Sigmoid colon (tissue), 7 donors: ENCODE results near the gene SPAG6. TPM values are rescaled to one million over a fixed set of nuclear protein-coding genes. Genes with fewer than 3 reads are reported as not detected.

Experiments
- DNase-seq: peaks from one replicate; pipeline ENCODE4 v3.0.0-alpha.2; 2019
- H3K27ac ChIP-seq, 4 donors: fragments of 200-600 bp; sonication (generic); one replicate each; pipeline ENCODE4 v1.5.1; 2016 to 2019; ENCODE audit warnings: mild to moderate bottlenecking in 1 of 4
- H3K27me3 ChIP-seq, 3 donors: fragments of 200-600 bp; sonication (generic); one replicate each; pipeline ENCODE4 v1.5.1; 2019; ENCODE audit warnings: mild to moderate bottlenecking in 1 of 3
- H3K36me3 ChIP-seq, 4 donors: fragments of 200-600 bp; sonication (generic); one replicate each; pipeline ENCODE4 v1.5.1; 2016 to 2019
- H3K4me1 ChIP-seq, 4 donors: fragments of 200-600 bp; sonication (generic); one replicate each; pipeline ENCODE4 v1.5.1; 2017 to 2019
- H3K4me3 ChIP-seq, 4 donors: fragments of 200-600 bp; sonication (generic); one replicate each; pipeline ENCODE4 v1.5.1; 2017 to 2019; ENCODE audit warnings: mild to moderate bottlenecking in 2 of 4, moderate library complexity in 1 of 4
- H3K9me3 ChIP-seq, 4 donors: fragments of 200-600 bp in 3 of 4; sonication (generic) in 3 of 4; one replicate each; pipeline versions ENCODE4 v1.5.1 to v1.6.1; 2013 to 2019
- EP300 ChIP-seq, 4 donors: sonication (generic); formaldehyde crosslinking; IDR thresholded peaks; one replicate each; pipeline ENCODE4 v1.6.1; 2017; ENCODE audit warnings: antibody characterized with exemption in 4 of 4
- POLR2A ChIP-seq, 2 donors: fragments of 450-650 bp; IDR thresholded peaks; one replicate each; pipeline ENCODE4 v1.6.1; 2016; ENCODE audit warnings: antibody characterized with exemption in 2 of 2, mild to moderate bottlenecking in 2 of 2, moderate library complexity in 2 of 2
- POLR2AphosphoS5 ChIP-seq, 4 donors: sonication (generic); formaldehyde crosslinking; IDR thresholded peaks; one replicate each; pipeline ENCODE4 v1.6.1; 2017; ENCODE audit warnings: antibody characterized with exemption in 4 of 4
- WGBS, 2 donors: extraction: QIAGEN DNeasy Blood & Tissue Kit; methylation state at CpG; one replicate each; pipeline ENCODE4 v1.1.7; 2013; 5-methylcytosine and 5-hydroxymethylcytosine counted together
- intact Hi-C: fragments of 100-400 bp; cut with DNase I; formaldehyde crosslinking; loops from one replicate; pipeline ENCODE4 v1.15.1; 2023
- polyA plus RNA-seq, 3 donors: library from polyadenylated mRNA; stranded (reverse); fragments of 200-250 nt; gene quantifications; one replicate each; pipeline ENCODE4 v1.2.3, GENCODE V29; 2013
- total RNA-seq, 4 donors: library from RNA; depleted of rRNA; stranded (reverse); fragments of >200 nt; gene quantifications; one replicate each; pipeline ENCODE4 v1.1.0, GENCODE V29; 2016
- TF ChIP-seq, protein P1 (sequence below), 4 experiments: fragments of 450-650 bp in 3 of 4; fragments of 200-600 bp in 1 of 4; IDR thresholded peaks; one replicate each; pipeline ENCODE4 v1.5.1; 2016 to 2019; ENCODE audit warnings: antibody characterized with exemption in 4 of 4, mild to moderate bottlenecking in 3 of 4, moderate library complexity in 2 of 4
- donor health status: healthy with polysubstance abuse.
- donor health status: Bipolar disorder and iron deficiency.
- donor health status: healthy.

The SPAG6 gene
- total and polyA plus RNA-seq, 7 donors = 0.16 TPM; not detected in 6

- intact Hi-C loops = loop anchor here (2.0 to 10.0 kb wide), 11 partner anchors 95 to 911 kb away; partner anchors contain the start of genes BMI1, DNAJC1, PIP4K2A and SKIDA1
- Histone ChIP-seq H3K4me1 (peaks cover 0 to 18% (median 14%) of the 10 kb centered on the region in 4 donors), H3K36me3 (no peaks in the 10 kb centered on the region), H3K27me3 (no peaks in the 10 kb centered on the region), H3K9me3 (no peaks in the 10 kb centered on the region), H3K4me3 (no peak overlapping the region), H3K27ac (peak overlapping the region in 2 of 4 donors; percentile 25 to 95)
- no peak for DNase-seq
- no peak for TF ChIP-seq POLR2AphosphoS5 (IDR thresholded peaks at IDR 0.05)
- no peak for TF ChIP-seq EP300 (IDR thresholded peaks at IDR 0.05)
- TF ChIP-seq, protein P1, sequence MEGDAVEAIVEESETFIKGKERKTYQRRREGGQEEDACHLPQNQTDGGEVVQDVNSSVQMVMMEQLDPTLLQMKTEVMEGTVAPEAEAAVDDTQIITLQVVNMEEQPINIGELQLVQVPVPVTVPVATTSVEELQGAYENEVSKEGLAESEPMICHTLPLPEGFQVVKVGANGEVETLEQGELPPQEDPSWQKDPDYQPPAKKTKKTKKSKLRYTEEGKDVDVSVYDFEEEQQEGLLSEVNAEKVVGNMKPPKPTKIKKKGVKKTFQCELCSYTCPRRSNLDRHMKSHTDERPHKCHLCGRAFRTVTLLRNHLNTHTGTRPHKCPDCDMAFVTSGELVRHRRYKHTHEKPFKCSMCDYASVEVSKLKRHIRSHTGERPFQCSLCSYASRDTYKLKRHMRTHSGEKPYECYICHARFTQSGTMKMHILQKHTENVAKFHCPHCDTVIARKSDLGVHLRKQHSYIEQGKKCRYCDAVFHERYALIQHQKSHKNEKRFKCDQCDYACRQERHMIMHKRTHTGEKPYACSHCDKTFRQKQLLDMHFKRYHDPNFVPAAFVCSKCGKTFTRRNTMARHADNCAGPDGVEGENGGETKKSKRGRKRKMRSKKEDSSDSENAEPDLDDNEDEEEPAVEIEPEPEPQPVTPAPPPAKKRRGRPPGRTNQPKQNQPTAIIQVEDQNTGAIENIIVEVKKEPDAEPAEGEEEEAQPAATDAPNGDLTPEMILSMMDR (IDR thresholded peaks at IDR 0.05) = no peak
- TF ChIP-seq POLR2A (IDR thresholded peaks at IDR 0.05) = no peak
- 95 to 96% methylated on average over 10 of the region's 10 CpGs for WGBS, 2 donors
Measured at GRCh38 chr10:22435650-22436049, 90.4 kb downstream of the SPAG6 start.

DNA sequence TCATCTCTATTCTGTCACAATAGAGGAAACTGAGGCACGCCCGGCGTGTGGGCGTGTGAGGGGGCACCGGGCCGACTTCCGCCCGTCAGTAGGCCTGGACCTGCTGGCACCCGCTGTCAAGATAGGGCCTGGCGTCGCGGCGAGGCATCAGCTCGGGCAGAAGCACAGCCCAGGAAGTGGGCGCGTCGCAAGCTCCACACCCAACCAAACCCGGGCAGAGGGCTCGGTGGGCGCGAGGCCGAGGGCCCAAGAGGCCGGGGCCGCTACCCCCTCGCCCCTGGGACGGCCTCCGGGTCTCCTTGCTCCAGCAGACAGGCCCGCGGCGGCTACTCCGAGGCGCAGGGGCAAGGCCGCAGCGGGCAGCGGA, 91.2 kb downstream of the SPAG6 start:
- H3K27me3 ChIP-seq = no peaks in the 10 kb centered on the region
- H3K27ac ChIP-seq = peak overlapping the region; percentile 95 to 98 (median 96)
- H3K36me3 ChIP-seq = no peaks in the 10 kb centered on the region
- peaks cover 0 to 18% (median 14%) of the 10 kb centered on the region in 4 donors for H3K4me1 ChIP-seq
- no peak for DNase-seq
- peak overlapping the region; percentile 56 to 82 (median 74) for H3K4me3 ChIP-seq
- intact Hi-C loops = loop anchor here (2.0 to 10.0 kb wide), 11 partner anchors 96 to 912 kb away; partner anchors contain the start of genes BMI1, DNAJC1, PIP4K2A and SKIDA1
- TF ChIP-seq, protein P1 (IDR thresholded peaks at IDR 0.05) = no peak
- no peak for TF ChIP-seq POLR2AphosphoS5 (IDR thresholded peaks at IDR 0.05)
- no peak for TF ChIP-seq EP300 (IDR thresholded peaks at IDR 0.05)
- no peak for TF ChIP-seq POLR2A (IDR thresholded peaks at IDR 0.05)
- WGBS, 2 donors = 10 to 11% methylated on average over 35 of the region's 35 CpGs
- no peaks in the 10 kb centered on the region for H3K9me3 ChIP-seq

DNA sequence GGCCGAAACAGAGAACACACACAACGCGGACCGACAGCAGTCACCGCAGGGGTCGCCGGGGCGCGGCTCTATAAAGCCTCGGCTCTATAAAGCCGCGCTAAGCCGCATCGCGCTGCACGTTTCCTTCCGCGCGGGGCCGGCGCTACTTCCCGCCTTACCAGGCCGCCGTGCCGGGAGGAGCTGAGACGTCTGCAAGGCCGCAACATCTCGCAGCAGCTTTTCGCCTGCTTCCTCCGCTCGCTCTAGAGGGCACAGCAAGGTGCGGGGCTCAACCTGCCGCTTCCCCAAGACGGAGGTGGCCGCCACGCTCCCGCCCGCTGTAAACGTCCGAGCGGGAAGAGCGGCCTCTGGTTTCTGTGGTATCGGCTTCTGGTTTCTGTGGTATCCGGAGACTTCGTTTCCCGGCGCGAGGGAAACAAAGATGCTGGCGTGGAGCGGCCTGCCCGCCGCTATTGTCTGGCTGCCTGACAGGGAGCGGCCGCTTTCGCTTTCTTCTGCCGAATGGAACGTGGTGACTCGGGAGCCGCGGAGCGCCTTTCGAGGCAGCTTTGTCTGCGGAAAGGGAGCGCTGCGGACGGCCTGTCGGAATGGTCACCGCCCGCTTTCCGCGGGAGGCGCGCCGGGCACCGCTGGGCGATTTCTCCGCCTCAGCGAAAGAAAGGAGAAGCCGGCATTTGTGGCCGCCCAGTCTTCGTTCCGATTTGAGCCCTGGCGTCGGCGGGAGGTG, 91.8 kb downstream of the SPAG6 start:
- H3K27me3 ChIP-seq = no peaks in the 10 kb centered on the region
- H3K27ac ChIP-seq = peak overlapping the region; percentile 95 to 98 (median 96)
- H3K4me1 ChIP-seq = peaks cover 0 to 18% (median 14%) of the 10 kb centered on the region in 4 donors
- intact Hi-C loops = loop anchor here (2.0 to 10.0 kb wide), 11 partner anchors 96 to 912 kb away; partner anchors contain the start of genes BMI1, DNAJC1, PIP4K2A and SKIDA1
- 0 to 1% methylated on average over 85 of the region's 85 CpGs for WGBS, 2 donors
- H3K9me3 ChIP-seq = no peaks in the 10 kb centered on the region
- no peaks in the 10 kb centered on the region for H3K36me3 ChIP-seq
- H3K4me3 ChIP-seq = peak overlapping the region; percentile 56 to 82 (median 74)
- TF ChIP-seq POLR2AphosphoS5 (IDR thresholded peaks at IDR 0.05) = peak; percentile 93 to 97 (median 96)
- TF ChIP-seq POLR2A (IDR thresholded peaks at IDR 0.05) = peak; percentile 80 to 85
- no peak for TF ChIP-seq EP300 (IDR thresholded peaks at IDR 0.05)
- DNase-seq = peak; percentile 96

GRCh38 chr10:22437620-22438588, 92.6 kb downstream of the SPAG6 start:
- peak; percentile 77 for DNase-seq
- TF ChIP-seq POLR2AphosphoS5 (IDR thresholded peaks at IDR 0.05) (peak in 1 of 4 donors; percentile 30), POLR2A (IDR thresholded peaks at IDR 0.05) (no peak)
- WGBS, 2 donors = 2 to 6% methylated on average over 27 of the region's 27 CpGs
- Histone ChIP-seq H3K4me1 (peaks cover 0 to 18% (median 14%) of the 10 kb centered on the region in 4 donors), H3K27ac (peak overlapping the region; percentile 95 to 98 (median 96)), H3K4me3 (peak overlapping the region; percentile 56 to 82 (median 74)), H3K27me3 (no peaks in the 10 kb centered on the region), H3K9me3 (no peaks in the 10 kb centered on the region), H3K36me3 (no peaks in the 10 kb centered on the region)
- intact Hi-C loops = loop anchor here (2.0 to 10.0 kb wide), 11 partner anchors 97 to 913 kb away; partner anchors contain the start of genes BMI1, DNAJC1, PIP4K2A and SKIDA1

DNA sequence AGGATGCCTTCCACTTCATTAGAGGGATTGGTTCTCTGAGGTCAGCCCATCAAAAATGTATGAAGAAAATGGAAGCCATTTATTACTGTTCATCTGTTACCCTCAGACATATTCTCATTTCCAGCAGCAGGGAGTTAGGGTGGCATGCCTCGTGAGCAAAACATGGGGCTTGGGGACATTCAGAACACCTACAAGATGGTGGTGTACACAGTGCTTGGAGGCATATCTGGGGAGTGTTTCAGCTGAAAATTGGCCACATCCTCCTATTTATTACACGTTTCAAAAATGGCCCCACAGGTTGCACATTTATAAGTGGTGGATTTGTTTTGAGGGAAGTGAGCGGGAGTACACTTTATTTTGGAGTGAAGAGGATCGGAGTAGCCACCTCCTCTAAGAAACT, 93.4 kb downstream of the SPAG6 start:
- WGBS, 2 donors = 68 to 76% methylated on average over 4 of the region's 4 CpGs
- H3K27ac ChIP-seq = peak overlapping the region; percentile 95 to 98 (median 96)

More for the DNA sequence above, 93.4 kb downstream of the SPAG6 start:
- intact Hi-C loops = loop anchor here (5.0 to 10.0 kb wide), 7 partner anchors 116 to 914 kb away; partner anchors contain the start of genes BMI1, DNAJC1, PIP4K2A and SKIDA1
- Histone ChIP-seq H3K4me3 (peak overlapping the region in 3 of 4 donors; percentile 56 to 79 (median 68)), H3K9me3 (no peaks in the 10 kb centered on the region), H3K4me1 (peaks cover 0 to 18% (median 14%) of the 10 kb centered on the region in 4 donors), H3K27me3 (no peaks in the 10 kb centered on the region), H3K36me3 (no peaks in the 10 kb centered on the region)
- TF ChIP-seq POLR2AphosphoS5 (IDR thresholded peaks at IDR 0.05) (no peak), EP300 (IDR thresholded peaks at IDR 0.05) (no peak), POLR2A (IDR thresholded peaks at IDR 0.05) (no peak)
- TF ChIP-seq, protein P1 (IDR thresholded peaks at IDR 0.05) = no peak
- DNase-seq = no peak
